H9 (cell line): Measurements from ENCODE around the gene CDH13. TPM values are rescaled to one million over a fixed set of nuclear protein-coding genes. Genes with fewer than 3 reads are reported as not detected.

Experiments used
- DNase-seq: peaks from one replicate; pipeline ENCODE4 v3.0.0-alpha.2; 2017
- H2AFZ ChIP-seq: one replicate; pipeline ENCODE4 v1.6.1; 2013; ENCODE audit warnings: mild to moderate bottlenecking, low read length, control low read depth, moderate library complexity
- H2AK5ac ChIP-seq: 2 replicates; pipeline ENCODE4 v1.6.1; 2013; ENCODE audit warnings: low read length, control low read depth, mixed read lengths; ENCODE audit not compliant: insufficient read length
- H2BK120ac ChIP-seq: one replicate; pipeline ENCODE4 v1.6.1; 2013; ENCODE audit warnings: low read depth, mild to moderate bottlenecking, low read length, control low read depth, inconsistent platforms; ENCODE audit not compliant: poor library complexity, severe bottlenecking
- H2BK12ac ChIP-seq: 2 replicates; pipeline ENCODE4 v1.6.1; 2013; ENCODE audit warnings: low read length, control low read depth, mixed read lengths, low read depth; ENCODE audit not compliant: insufficient read length
- H2BK15ac ChIP-seq: 2 replicates; pipeline ENCODE4 v1.6.1; 2013; ENCODE audit warnings: low read depth, low read length, control low read depth
- H2BK20ac ChIP-seq: one replicate; pipeline ENCODE4 v1.6.1; 2013; ENCODE audit warnings: low read depth, mild to moderate bottlenecking, low read length, control low read depth, inconsistent platforms; ENCODE audit not compliant: poor library complexity, severe bottlenecking
- H2BK5ac ChIP-seq: 2 replicates; pipeline ENCODE4 v1.6.1; 2013; ENCODE audit warnings: low read length, control low read depth, mixed read lengths; ENCODE audit not compliant: insufficient read length
- H3K14ac ChIP-seq: 2 replicates; pipeline ENCODE4 v1.6.1; 2013; ENCODE audit warnings: low read length, control low read depth; ENCODE audit not compliant: insufficient read depth
- H3K18ac ChIP-seq: 2 replicates; pipeline ENCODE4 v1.6.1; 2013; ENCODE audit warnings: low read depth, mild to moderate bottlenecking, mixed read lengths, low read length, control low read depth; ENCODE audit not compliant: insufficient read length
- H3K23ac ChIP-seq: 2 replicates; pipeline ENCODE4 v1.6.1; 2013; ENCODE audit warnings: low read length, control low read depth, mixed read lengths, low read depth; ENCODE audit not compliant: insufficient read length
- H3K23me2 ChIP-seq: 2 replicates; pipeline ENCODE4 v1.6.1; 2013; ENCODE audit warnings: low read depth, mild to moderate bottlenecking, mixed read lengths, low read length, control low read depth; ENCODE audit not compliant: insufficient read length, poor library complexity, severe bottlenecking
- H3K27ac ChIP-seq: 2 replicates; pipeline ENCODE4 v1.5.1; 2013; ENCODE audit warnings: low read length, control low read depth, mixed read lengths, low read depth; ENCODE audit not compliant: insufficient read length
- H3K27me3 ChIP-seq: 2 replicates; pipeline ENCODE4 v1.6.1; 2013; ENCODE audit warnings: low read length, control low read depth, inconsistent platforms; ENCODE audit not compliant: insufficient read depth
- H3K4ac ChIP-seq: 2 replicates; pipeline ENCODE4 v1.6.1; 2013; ENCODE audit warnings: low read depth, mild to moderate bottlenecking, control low read depth, inconsistent platforms, low read length, moderate library complexity
- H3K4me1 ChIP-seq: 2 replicates; pipeline ENCODE4 v1.6.1; 2013; ENCODE audit warnings: low read length, control low read depth, inconsistent platforms; ENCODE audit not compliant: insufficient read depth
- H3K4me2 ChIP-seq: 2 replicates; pipeline ENCODE4 v1.6.1; 2013; ENCODE audit warnings: low read length, control low read depth, mixed read lengths; ENCODE audit not compliant: insufficient read length, insufficient read depth
- H3K56ac ChIP-seq: 2 replicates; pipeline ENCODE4 v1.6.1; 2013; ENCODE audit warnings: low read depth, mild to moderate bottlenecking, mixed read lengths, low read length, control low read depth; ENCODE audit not compliant: insufficient read length
- H3K79me1 ChIP-seq: 2 replicates; pipeline ENCODE4 v1.6.1; 2013; ENCODE audit warnings: low read depth, mild to moderate bottlenecking, moderate library complexity, low read length, control low read depth, inconsistent platforms; ENCODE audit not compliant: insufficient read depth, poor library complexity, severe bottlenecking
- H3K79me2 ChIP-seq: 2 replicates; pipeline ENCODE4 v1.6.1; 2013; ENCODE audit warnings: low read length, control low read depth, inconsistent platforms; ENCODE audit not compliant: insufficient read depth
- H3K9ac ChIP-seq: 2 replicates; pipeline ENCODE4 v1.6.1; 2013; ENCODE audit warnings: low read length, control low read depth, mixed read lengths; ENCODE audit not compliant: insufficient read length; ENCODE audit errors: extremely low read depth
- H3K9me3 ChIP-seq: one replicate; pipeline ENCODE4 v1.6.1; 2013; ENCODE audit warnings: low read depth, low read length, inconsistent platforms; ENCODE audit not compliant: control insufficient read depth
- H3T11ph ChIP-seq: one replicate; pipeline ENCODE4 v1.6.1; 2013; ENCODE audit warnings: mild to moderate bottlenecking, low read length, control low read depth, inconsistent platforms
- H4K20me1 ChIP-seq: one replicate; pipeline ENCODE4 v1.6.1; 2013; ENCODE audit not compliant: control insufficient read depth, insufficient read length, insufficient read depth
- H4K5ac ChIP-seq: 2 replicates; pipeline ENCODE4 v1.6.1; 2013; ENCODE audit warnings: low read depth, mild to moderate bottlenecking, mixed read lengths, low read length, control low read depth; ENCODE audit not compliant: insufficient read length
- H4K8ac ChIP-seq: replicated peaks from 2 replicates; pipeline ENCODE4 v1.6.1; 2013; ENCODE audit warnings: low read length, control low read depth, mixed read lengths, low read depth; ENCODE audit not compliant: insufficient read length
- H4K91ac ChIP-seq: 2 replicates; pipeline ENCODE4 v1.6.1; 2013; ENCODE audit warnings: low read depth, mild to moderate bottlenecking, moderate library complexity, mixed read lengths, low read length, control low read depth; ENCODE audit not compliant: insufficient read length
- H3K27ac Mint-ChIP-seq, 3 experiments: 2 replicates in 2 of 3; 3 replicates in 1 of 3; pipeline ENCODE4 v1.8.0; 2020 to 2021; ENCODE audit warnings: mixed read lengths in 3 of 3, mild to moderate bottlenecking in 1 of 3, moderate library complexity in 1 of 3
- H3K27me3 Mint-ChIP-seq: 2 replicates; pipeline ENCODE4 v1.8.0; 2021; ENCODE audit warnings: low read depth, mild to moderate bottlenecking, moderate library complexity, mixed read lengths
- H3K36me3 Mint-ChIP-seq, 3 experiments: 2 replicates in 2 of 3; 3 replicates in 1 of 3; pipeline ENCODE4 v1.8.0; 2020 to 2021; ENCODE audit warnings: low read depth in 3 of 3, mixed read lengths in 3 of 3; ENCODE audit not compliant: insufficient read depth in 1 of 3
- H3K4me1 Mint-ChIP-seq, 2 experiments: 2 replicates each; pipeline ENCODE4 v1.8.0; 2020; ENCODE audit warnings: mixed read lengths in 2 of 2
- H3K4me3 Mint-ChIP-seq, 2 experiments: 2 replicates in 1 of 2; 3 replicates in 1 of 2; pipeline ENCODE4 v1.8.0; 2020 to 2021; ENCODE audit warnings: mild to moderate bottlenecking in 2 of 2, mixed read lengths in 2 of 2, moderate library complexity in 1 of 2
- H3K9me3 Mint-ChIP-seq, 2 experiments: 2 replicates in 1 of 2; 3 replicates in 1 of 2; pipeline ENCODE4 v1.8.0; 2020; ENCODE audit warnings: mild to moderate bottlenecking in 2 of 2, mixed read lengths in 2 of 2, moderate library complexity in 1 of 2
- WGBS: extraction: QIAGEN DNeasy Blood & Tissue Kit; methylation state at CpG from one replicate; pipeline ENCODE4 v1.1.7; 2013; ENCODE audit warnings: missing lambda C conversion rate, low lambda C conversion rate, mixed read lengths; ENCODE audit not compliant: insufficient read length; ENCODE audit errors: extremely low coverage; 5-methylcytosine and 5-hydroxymethylcytosine counted together
- total RNA-seq: library from RNA; stranded (reverse); gene quantifications from 2 replicates; pipeline ENCODE4 v1.2.1, GENCODE V29; 2021
- TF ChIP-seq, protein P1 (sequence below): fragments of 200-600 bp; sonication (generic); conservative IDR thresholded peaks from 3 replicates; pipeline ENCODE4 v1.8.0; 2021; ENCODE audit warnings: antibody characterized with exemption, mild to moderate bottlenecking

Gene CDH13
- total RNA-seq, 1 experiment from 2014 or later = 1.5 TPM

GRCh38 chr16:83176802-83177201, 550.0 kb downstream of the CDH13 start:
- no peak for DNase-seq
- H3K4me3 Mint-ChIP-seq = no peak overlapping the region
- no peaks in the 10 kb centered on the region for H3K4me1 ChIP-seq
- no peak overlapping the region for H2AK5ac ChIP-seq
- H4K8ac ChIP-seq = no peak overlapping the region
- no peak overlapping the region for H3K4me2 ChIP-seq
- no peak overlapping the region for H2BK5ac ChIP-seq
- no peak overlapping the region for H3K56ac ChIP-seq
- no peak overlapping the region for H4K5ac ChIP-seq
- no peak overlapping the region for H3K23ac ChIP-seq
- H3K27ac ChIP-seq = no peak overlapping the region
- no peaks in the 10 kb centered on the region for H3K79me1 ChIP-seq
- H3K9ac ChIP-seq = no peak overlapping the region
- H3K9me3 ChIP-seq = no peaks in the 10 kb centered on the region
- no peak overlapping the region for H3K18ac ChIP-seq
- no peaks in the 10 kb centered on the region for H3K36me3 Mint-ChIP-seq
- no peak overlapping the region for H4K91ac ChIP-seq
- WGBS = no CpG with 5 or more reads among the region's 4 CpGs
- no peaks in the 10 kb centered on the region; the same call in 1 of the 2 replicates for H3K27me3 Mint-ChIP-seq
- no peaks in the 10 kb centered on the region for H3K23me2 ChIP-seq
- H3T11ph ChIP-seq = no peak overlapping the region
- no peak overlapping the region for H3K14ac ChIP-seq
- no peak overlapping the region for H2BK15ac ChIP-seq
- H3K27me3 ChIP-seq = no peaks in the 10 kb centered on the region
- H4K20me1 ChIP-seq = no peaks in the 10 kb centered on the region
- no peak overlapping the region for H2AFZ ChIP-seq
- peaks cover 0 to 2% of the 10 kb centered on the region in 2 experiments; a peak in 1 of 4 replicates for H3K4me1 Mint-ChIP-seq
- H2BK12ac ChIP-seq = no peak overlapping the region
- H3K27ac Mint-ChIP-seq = no peak overlapping the region
- H3K79me2 ChIP-seq = no peaks in the 10 kb centered on the region
- no peak overlapping the region for H2BK120ac ChIP-seq
- TF ChIP-seq, protein P1, sequence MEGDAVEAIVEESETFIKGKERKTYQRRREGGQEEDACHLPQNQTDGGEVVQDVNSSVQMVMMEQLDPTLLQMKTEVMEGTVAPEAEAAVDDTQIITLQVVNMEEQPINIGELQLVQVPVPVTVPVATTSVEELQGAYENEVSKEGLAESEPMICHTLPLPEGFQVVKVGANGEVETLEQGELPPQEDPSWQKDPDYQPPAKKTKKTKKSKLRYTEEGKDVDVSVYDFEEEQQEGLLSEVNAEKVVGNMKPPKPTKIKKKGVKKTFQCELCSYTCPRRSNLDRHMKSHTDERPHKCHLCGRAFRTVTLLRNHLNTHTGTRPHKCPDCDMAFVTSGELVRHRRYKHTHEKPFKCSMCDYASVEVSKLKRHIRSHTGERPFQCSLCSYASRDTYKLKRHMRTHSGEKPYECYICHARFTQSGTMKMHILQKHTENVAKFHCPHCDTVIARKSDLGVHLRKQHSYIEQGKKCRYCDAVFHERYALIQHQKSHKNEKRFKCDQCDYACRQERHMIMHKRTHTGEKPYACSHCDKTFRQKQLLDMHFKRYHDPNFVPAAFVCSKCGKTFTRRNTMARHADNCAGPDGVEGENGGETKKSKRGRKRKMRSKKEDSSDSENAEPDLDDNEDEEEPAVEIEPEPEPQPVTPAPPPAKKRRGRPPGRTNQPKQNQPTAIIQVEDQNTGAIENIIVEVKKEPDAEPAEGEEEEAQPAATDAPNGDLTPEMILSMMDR = no peak
- H3K9me3 Mint-ChIP-seq = no peaks in the 10 kb centered on the region; a peak in 1 of 5 replicates
- H3K4ac ChIP-seq = no peak overlapping the region
- H2BK20ac ChIP-seq = no peak overlapping the region
